B cell (primary cell): ENCODE measurements around the gene EDC4. TPM values are rescaled to one million over a fixed set of nuclear protein-coding genes. Genes with fewer than 3 reads are reported as not detected.

Source experiments
- ATAC-seq: fragments of 200-7000 bp; cut with Tn5 transposase; one replicate; pipeline ENCODE4 v1.10.0; 2021; ENCODE audit warnings: low read depth, mild to moderate bottlenecking, moderate number of reproducible peaks, moderate library complexity
- CTCF ChIA-PET: fragments of 350-600 bp; sonication (Branson Sonifier 250); formaldehyde crosslinking; loops from one replicate; lab custom pipeline; 2021; ENCODE audit warnings: antibody characterized with exemption, inconsistent platforms; lab: Charles Lee
- POLR2A ChIA-PET: fragments of 350-600 bp; sonication (Branson Sonifier 250); formaldehyde crosslinking; loops from one replicate; lab custom pipeline; 2021; ENCODE audit warnings: antibody characterized with exemption; lab: Charles Lee
- DNase-seq: peaks from one replicate; pipeline ENCODE4 v3.0.0; 2013
- H2AFZ ChIP-seq: 2 replicates; pipeline ENCODE4 v1.6.1; 2012; ENCODE audit warnings: mild to moderate bottlenecking, low read depth, low read length; ENCODE audit not compliant: insufficient read depth, poor library complexity, severe bottlenecking
- H3K27ac ChIP-seq, 2 donors: 1 replicate in 1 of 2; 2 replicates in 1 of 2; pipeline ENCODE4 v1.5.1; 2012 to 2013; ENCODE audit warnings: low read length in 2 of 2, mild to moderate bottlenecking in 2 of 2, moderate library complexity in 1 of 2
- H3K27me3 ChIP-seq, 4 experiments: fragments of 200-600 bp in 1 of 4; sonication (generic) in 1 of 4; replicated peaks in 1 of 4; 1 replicate in 2 of 4; 2 replicates in 2 of 4; pipeline versions ENCODE4 v1.6.1 to v1.7.0; 2013 to 2016; ENCODE audit warnings: low read length in 3 of 4, mild to moderate bottlenecking in 2 of 4, mixed read lengths in 1 of 4, moderate library complexity in 1 of 4; ENCODE audit not compliant: insufficient read depth in 4 of 4, control insufficient read depth in 3 of 4; ENCODE audit errors: control extremely low read depth in 1 of 4
- H3K36me3 ChIP-seq, 2 experiments: replicated peaks in 1 of 2; 1 replicate in 1 of 2; 2 replicates in 1 of 2; pipeline versions ENCODE4 v1.6.1 to v1.7.1; 2013; ENCODE audit warnings: low read length in 1 of 2; ENCODE audit not compliant: insufficient read depth in 2 of 2, control insufficient read depth in 1 of 2; ENCODE audit errors: control extremely low read depth in 1 of 2, extremely low read depth in 1 of 2
- H3K4me1 ChIP-seq, 2 donors: fragments of 200-600 bp in 1 of 2; sonication (generic) in 1 of 2; 1 replicate in 1 of 2; 2 replicates in 1 of 2; pipeline versions ENCODE4 v1.5.1 to v1.6.1; 2013 to 2017; ENCODE audit warnings: low read length in 2 of 2; ENCODE audit not compliant: control insufficient read depth in 2 of 2, insufficient read depth in 2 of 2
- H3K4me2 ChIP-seq: replicated peaks from 2 replicates; pipeline ENCODE3; 2012; ENCODE audit warnings: mild to moderate bottlenecking, low read depth, low read length; ENCODE audit not compliant: poor library complexity, severe bottlenecking
- H3K4me3 ChIP-seq, 5 experiments: fragments of 200-600 bp in 1 of 5; sonication (generic) in 1 of 5; 1 replicate in 3 of 5; 2 replicates in 2 of 5; pipeline versions ENCODE4 v1.5.1 to v1.7.0; 2011 to 2016; ENCODE audit warnings: low read length in 4 of 5, mild to moderate bottlenecking in 4 of 5, low read depth in 2 of 5, control low read depth in 1 of 5, moderate library complexity in 1 of 5; ENCODE audit not compliant: insufficient read depth in 1 of 5; ENCODE audit errors: control extremely low read depth in 1 of 5, extremely low read depth in 1 of 5
- H3K79me2 ChIP-seq: fragments of 200-600 bp; sonication (generic); one replicate; pipeline ENCODE4 v1.6.0; 2016; ENCODE audit warnings: low read length; ENCODE audit not compliant: control insufficient read depth, insufficient read depth
- H3K9ac ChIP-seq: fragments of 200-600 bp; sonication (generic); 2 replicates; pipeline ENCODE4 v1.6.1; 2017; ENCODE audit warnings: mild to moderate bottlenecking, low read length, moderate library complexity
- H3K9me3 ChIP-seq, 3 donors: one replicate each; pipeline versions ENCODE4 v1.6.1 to v1.7.1; 2013; ENCODE audit warnings: low read length in 2 of 3; ENCODE audit not compliant: control insufficient read depth in 2 of 3, insufficient read depth in 1 of 3; ENCODE audit errors: control extremely low read depth in 1 of 3
- H4K20me1 ChIP-seq: 2 replicates; pipeline ENCODE4 v1.6.0; 2012; ENCODE audit warnings: mild to moderate bottlenecking, low read length; ENCODE audit not compliant: insufficient read depth, control insufficient read depth, poor library complexity, severe bottlenecking
- H3K27ac Mint-ChIP-seq: one replicate; pipeline ENCODE4 v1.8.0; 2021; ENCODE audit warnings: mixed read lengths
- H3K27me3 Mint-ChIP-seq: one replicate; pipeline ENCODE4 v1.8.0; 2021; ENCODE audit warnings: mixed read lengths
- H3K4me1 Mint-ChIP-seq: one replicate; pipeline ENCODE4 v1.8.0; 2021; ENCODE audit warnings: mixed read lengths
- H3K4me3 Mint-ChIP-seq: one replicate; pipeline ENCODE4 v1.8.0; 2021; ENCODE audit warnings: mixed read lengths
- H3K9me3 Mint-ChIP-seq: one replicate; pipeline ENCODE4 v1.8.0; 2022; ENCODE audit warnings: mixed read lengths; ENCODE audit not compliant: insufficient read depth
- CTCF ChIP-seq: fragments of 200-600 bp; IDR thresholded peaks from one replicate; pipeline ENCODE4 v1.8.0; 2022; ENCODE audit warnings: antibody characterized with exemption, mild to moderate bottlenecking
- EZH2 ChIP-seq: IDR thresholded peaks from 2 replicates; pipeline ENCODE4 v1.6.1; 2012; ENCODE audit warnings: borderline replicate concordance, low read depth, mild to moderate bottlenecking, moderate library complexity, low read length; ENCODE audit not compliant: insufficient read depth, poor library complexity, severe bottlenecking
- WGBS: methylation state at CpG from one replicate; pipeline ENCODE4 v1.1.5; 2013; ENCODE audit warnings: missing lambda C conversion rate; ENCODE audit not compliant: insufficient coverage; 5-methylcytosine and 5-hydroxymethylcytosine counted together
- intact Hi-C: fragments of 100-400 bp; cut with micrococcal nuclease; formaldehyde crosslinking; loops from one replicate; pipeline ENCODE4 v1.10.0; 2022
- polyA plus RNA-seq: library from polyadenylated mRNA; depleted of rRNA; stranded (reverse); fragments of >200 nt; gene quantifications from 2 replicates; pipeline ENCODE4 v1.2.3, GENCODE V29; 2012
- total RNA-seq, 2 donors: library from RNA; stranded (reverse); fragments of 120-200 nt in 1 of 2; gene quantifications; 1 replicate in 1 of 2; 2 replicates in 1 of 2; pipeline versions ENCODE4 v1.2.3 to v1.2.4, GENCODE V29; 2013 to 2022

The EDC4 gene
- total and polyA plus RNA-seq, 2 donors (not counting 1 experiment from before 2014, with no cell fraction given): 84.5 to 95.1 TPM

DNA sequence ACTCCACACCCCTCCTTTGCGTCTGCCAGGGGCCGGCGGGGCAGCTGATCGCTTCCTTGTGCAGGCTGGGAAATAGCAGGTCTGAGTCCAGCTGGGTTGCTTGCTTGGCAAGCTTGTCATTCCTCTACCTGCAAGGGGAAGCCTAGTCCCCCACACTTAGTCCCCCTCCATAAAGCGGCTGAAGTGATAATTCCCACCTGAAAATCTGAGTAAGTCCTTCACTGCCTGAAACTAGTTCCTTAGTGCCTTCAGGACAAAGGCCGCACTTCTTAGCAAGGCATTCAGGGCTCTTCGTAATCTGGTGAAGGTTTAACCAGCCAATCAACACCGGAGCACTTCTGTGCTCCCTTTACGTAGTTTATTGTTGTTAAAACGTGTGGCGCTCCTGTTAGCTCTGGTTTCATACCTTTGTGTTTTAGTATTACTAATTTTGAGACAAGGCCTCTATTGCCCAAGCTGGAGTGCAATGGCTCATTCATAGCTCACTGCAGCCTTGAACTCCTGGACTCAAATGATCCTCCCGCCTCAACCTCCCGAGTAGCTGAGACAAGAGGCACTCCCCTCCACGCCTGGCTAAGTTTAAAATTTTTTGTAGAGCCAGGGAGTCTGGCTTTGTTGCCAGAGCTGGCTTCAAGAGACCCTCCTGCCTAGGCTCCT lies 21.0 kb downstream of the EDC4 start:
- ChIA-PET POLR2A (interaction anchor here (2.2 kb wide), 1 partner anchor 42 kb away, joined by 19 read pairs; the partner anchor contains the start of gene PSMB10), CTCF (interaction anchor here (1.2 to 3.0 kb wide), 5 partner anchors 10 to 333 kb away, joined by 3 to 23 read pairs (median 4); partner anchors contain the start of gene NRN1L)
- TF ChIP-seq CTCF (no peak), EZH2 (no peak)
- intact Hi-C loops: loop anchor here (1.0 to 5.0 kb wide), 7 partner anchors 22 to 190 kb away; partner anchors contain the start of genes CENPT, DDX28, DUS2 and NUTF2
- 32% methylated on average over 12 of the region's 14 CpGs for WGBS
- H3K4me1 Mint-ChIP-seq: peaks cover 31% of the 10 kb centered on the region
- H3K4me3 Mint-ChIP-seq: peak overlapping the region; percentile 90
- H3K27ac ChIP-seq: peak overlapping the region; percentile 77 to 95
- H3K9me3 Mint-ChIP-seq: no peaks in the 10 kb centered on the region
- H3K79me2 ChIP-seq: peaks cover 66% of the 10 kb centered on the region
- DNase-seq: no peak
- ATAC-seq: no peak
- no peaks in the 10 kb centered on the region for H3K27me3 Mint-ChIP-seq
- H3K27me3 ChIP-seq: no peaks in the 10 kb centered on the region
- peak overlapping the region; percentile 85 for H3K27ac Mint-ChIP-seq
- peaks cover 21% of the 10 kb centered on the region for H4K20me1 ChIP-seq
- H3K4me3 ChIP-seq: peak overlapping the region; percentile 54 to 92 (median 76)
- peak overlapping the region; percentile 72 for H2AFZ ChIP-seq
- H3K4me1 ChIP-seq: peaks cover 16 to 18% of the 10 kb centered on the region in 2 donors
- H3K9ac ChIP-seq: peak overlapping the region; percentile 91
- H3K4me2 ChIP-seq: peak overlapping the region; percentile 92
- H3K36me3 ChIP-seq: no peaks in the 10 kb centered on the region
- no peaks in the 10 kb centered on the region for H3K9me3 ChIP-seq

DNA sequence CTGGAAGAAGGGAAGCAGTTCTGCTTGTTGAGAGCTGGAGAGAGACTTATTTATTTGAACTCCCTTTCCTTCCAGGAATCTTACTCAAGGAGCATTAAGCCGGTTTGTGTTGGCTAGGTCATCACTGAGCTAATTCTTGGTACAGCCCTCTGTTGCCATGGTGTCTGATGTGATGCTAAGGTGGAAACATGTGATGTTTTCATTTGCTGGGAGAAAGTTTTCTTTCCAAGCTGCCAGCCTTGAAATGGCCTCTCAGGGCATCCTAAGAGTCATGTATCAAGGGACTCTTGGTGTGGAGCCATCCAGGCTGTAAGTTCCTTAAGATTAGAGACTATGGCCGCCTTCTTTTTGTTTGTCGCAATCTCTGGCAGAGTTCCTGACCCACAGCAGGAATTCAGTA lies 24.4 kb downstream of the EDC4 start:
- H3K27me3 Mint-ChIP-seq: no peaks in the 10 kb centered on the region
- WGBS: 100% methylated on average over 2 of the region's 3 CpGs

More for the DNA sequence above, 24.4 kb downstream of the EDC4 start:
- TF ChIP-seq EZH2: no peak
- no peak for TF ChIP-seq CTCF
- Histone ChIP-seq H3K4me2 (no peak overlapping the region), H3K27me3 (no peaks in the 10 kb centered on the region), H3K4me1 (peaks cover 15 to 18% of the 10 kb centered on the region in 2 donors), H3K79me2 (peaks cover 94% of the 10 kb centered on the region), H3K4me3 (no peak overlapping the region), H3K36me3 (peaks cover 0 to 2% of the 10 kb centered on the region in 2 experiments), H3K27ac (no peak overlapping the region), H2AFZ (no peak overlapping the region), H3K9me3 (no peaks in the 10 kb centered on the region), H4K20me1 (peaks cover 37% of the 10 kb centered on the region), H3K9ac (no peak overlapping the region)
- POLR2A ChIA-PET: no interaction called here
- ATAC-seq (no peak), DNase-seq (no peak)
- Mint-ChIP-seq H3K4me3 (no peak overlapping the region), H3K4me1 (peaks cover 31% of the 10 kb centered on the region), H3K9me3 (no peaks in the 10 kb centered on the region), H3K27ac (peak overlapping the region; percentile 66)
- intact Hi-C loops: no loop called here
- CTCF ChIA-PET: interaction anchor here (0.5 to 2.7 kb wide), 5 partner anchors 13 to 144 kb away, joined by 3 to 25 read pairs (median 4); partner anchors contain the start of gene NRN1L
